GM12878 (cell line): ENCODE results near the gene PATL2. TPM values are rescaled to one million over a fixed set of nuclear protein-coding genes. Genes with fewer than 3 reads are reported as not detected.

Experiments
- ATAC-seq: fragments of 200-7000 bp; cut with Tn5 transposase; 3 replicates; pipeline ENCODE4 v1.9.1; 2020; ENCODE audit warnings: mild to moderate bottlenecking, moderate library complexity
- BruUV-seq: library from RNA; stranded (reverse); fragments of 400-500 nt; replicated peaks from 2 replicates; lab custom pipeline; 2021; lab: Mats Ljungman, UMichigan
- CTCF ChIA-PET: fragments of 300-600 bp; sonication (Branson Sonifier 250); formaldehyde crosslinking; extraction: SDS; loops from one replicate; lab custom pipeline; 2021; ENCODE audit warnings: inconsistent platforms; lab: Yijun Ruan, JAX
- POLR2A ChIA-PET: fragments of 350-600 bp; formaldehyde crosslinking; extraction: SDS; loops from one replicate; lab custom pipeline; 2021; ENCODE audit warnings: inconsistent platforms; lab: Charles Lee
- RAD21 ChIA-PET: fragments of 300-600 bp; sonication (Branson Sonifier 250); formaldehyde crosslinking; loops from one replicate; lab custom pipeline; 2023; ENCODE audit warnings: antibody characterized with exemption; ENCODE audit not compliant: unreplicated experiment; lab: Charles Lee
- SMC1A ChIA-PET: fragments of 300-600 bp; sonication (Branson Sonifier 250); formaldehyde crosslinking; loops from one replicate; lab custom pipeline; 2023; ENCODE audit not compliant: unreplicated experiment, uncharacterized antibody; lab: Charles Lee
- DNase-seq: peaks from one replicate; pipeline ENCODE4 v3.0.0-alpha.2; 2011; ENCODE audit warnings: low read depth, low spot score
- FAIRE-seq: peaks from 3 replicates; lab custom pipeline; 2011; peaks lifted over from hg19 to GRCh38; lab: Jason Lieb, UNC
- H2AFZ ChIP-seq: 2 replicates; pipeline ENCODE4 v1.6.0; 2011; ENCODE audit warnings: low read depth, low read length, control low read depth; ENCODE audit not compliant: control insufficient read depth
- H3K27ac ChIP-seq: 2 replicates; pipeline ENCODE4 v1.5.1; 2011; ENCODE audit warnings: control low read depth; ENCODE audit not compliant: control insufficient read depth, insufficient read depth
- H3K27me3 ChIP-seq, 2 experiments: replicated peaks in 1 of 2; 2 replicates each; pipeline versions ENCODE4 v1.6.0 to v1.6.1; 2011; ENCODE audit warnings: low read length in 1 of 2; ENCODE audit not compliant: control insufficient read depth in 2 of 2, insufficient read depth in 2 of 2
- H3K36me3 ChIP-seq, 2 experiments: 2 replicates each; pipeline ENCODE4 v1.5.1; 2011; ENCODE audit warnings: low read length in 1 of 2; ENCODE audit not compliant: control insufficient read depth in 2 of 2, insufficient read depth in 2 of 2
- H3K4me1 ChIP-seq: 2 replicates; pipeline ENCODE4 v1.6.1; 2011; ENCODE audit warnings: mild to moderate bottlenecking, low read length, moderate library complexity, mixed read lengths; ENCODE audit not compliant: control insufficient read depth, insufficient read depth
- H3K4me2 ChIP-seq: 2 replicates; pipeline ENCODE4 v1.6.0; 2011; ENCODE audit warnings: control low read depth; ENCODE audit not compliant: control insufficient read depth, insufficient read depth
- H3K4me3 ChIP-seq: fragments of 200-600 bp; sonication (generic); 2 replicates; pipeline ENCODE4 v1.5.1; 2016
- H3K79me2 ChIP-seq: 2 replicates; pipeline ENCODE4 v1.6.0; 2011; ENCODE audit warnings: low read length; ENCODE audit not compliant: control insufficient read depth, insufficient read depth
- H3K9ac ChIP-seq: 2 replicates; pipeline ENCODE4 v1.8.0; 2011; ENCODE audit warnings: low read length, control low read depth, mixed read lengths; ENCODE audit not compliant: control insufficient read depth, insufficient read depth
- H3K9me3 ChIP-seq: replicated peaks from 3 replicates; pipeline ENCODE4 v1.5.1; 2011; ENCODE audit warnings: mild to moderate bottlenecking, low read length; ENCODE audit not compliant: control insufficient read depth, insufficient read depth
- H4K20me1 ChIP-seq: 2 replicates; pipeline ENCODE4 v1.6.0; 2011; ENCODE audit not compliant: control insufficient read depth, insufficient read depth
- ASH2L ChIP-seq: fragments of 300-600, 200-600 bp; sonication (generic); IDR thresholded peaks from 2 replicates; pipeline ENCODE4 v1.6.1; 2017; ENCODE audit warnings: low read depth, mild to moderate bottlenecking, borderline replicate concordance
- BCL3 ChIP-seq: IDR thresholded peaks from 2 replicates; pipeline ENCODE4 v1.6.1; 2011; ENCODE audit warnings: borderline replicate concordance, low read depth, mild to moderate bottlenecking, moderate library complexity, low read length; ENCODE audit not compliant: insufficient read depth, poor library complexity, severe bottlenecking
- CHD2 ChIP-seq: IDR thresholded peaks from 2 replicates; pipeline ENCODE4 v1.6.1; 2011; ENCODE audit warnings: low read depth, low read length, improper control_type of control experiment, borderline replicate concordance
- E4F1 ChIP-seq: fragments of 450-650 bp; IDR thresholded peaks from 2 replicates; pipeline ENCODE4 v1.6.1; 2018; ENCODE audit warnings: borderline replicate concordance, mild to moderate bottlenecking; ENCODE audit not compliant: partially characterized antibody
- FOXM1 ChIP-seq: IDR thresholded peaks from 2 replicates; pipeline ENCODE4 v1.6.1; 2012; ENCODE audit warnings: low read depth, mild to moderate bottlenecking, inconsistent platforms, low read length, moderate library complexity
- JUND ChIP-seq: IDR thresholded peaks from 2 replicates; pipeline ENCODE4 v1.6.1; 2012; ENCODE audit warnings: low read depth, mild to moderate bottlenecking, low read length, improper control_type of control experiment, moderate library complexity
- KLF5 ChIP-seq: fragments of 450-650 bp; IDR thresholded peaks from 2 replicates; pipeline ENCODE4 v1.6.1; 2014; ENCODE audit warnings: mild to moderate bottlenecking; ENCODE audit not compliant: partially characterized antibody
- MAX ChIP-seq: IDR thresholded peaks from 2 replicates; pipeline ENCODE4 v1.6.1; 2012; ENCODE audit warnings: low read depth, low read length, improper control_type of control experiment
- NFIC ChIP-seq: IDR thresholded peaks from 2 replicates; pipeline ENCODE4 v1.6.1; 2012; ENCODE audit warnings: low read depth, mild to moderate bottlenecking, inconsistent platforms, low read length, moderate library complexity
- NFXL1 ChIP-seq: fragments of 450-650 bp; IDR thresholded peaks from 2 replicates; pipeline ENCODE4 v1.6.1; 2017; ENCODE audit warnings: antibody characterized with exemption, mild to moderate bottlenecking, borderline replicate concordance
- NR2C2 ChIP-seq: IDR thresholded peaks from 2 replicates; pipeline ENCODE4 v1.6.1; 2011; ENCODE audit warnings: borderline replicate concordance, low read depth; ENCODE audit not compliant: control insufficient read depth, insufficient read length
- PAX5 ChIP-seq: IDR thresholded peaks from 2 replicates; pipeline ENCODE4 v1.6.1; 2011; ENCODE audit warnings: low read depth, low read length, borderline replicate concordance
- PAX8 ChIP-seq: fragments of 450-650 bp; IDR thresholded peaks from 2 replicates; pipeline ENCODE4 v1.6.1; 2017; ENCODE audit warnings: mild to moderate bottlenecking, moderate library complexity
- RCOR1 ChIP-seq: conservative IDR thresholded peaks from 2 replicates; pipeline ENCODE4 v1.6.1; 2012; ENCODE audit warnings: low read depth, low read length, improper control_type of control experiment
- SRF ChIP-seq, 2 experiments: IDR thresholded peaks; 2 replicates each; pipeline ENCODE4 v1.6.1; 2011; ENCODE audit warnings: low read depth in 2 of 2, low read length in 2 of 2, mild to moderate bottlenecking in 1 of 2, moderate library complexity in 1 of 2
- YY1 ChIP-seq: IDR thresholded peaks from 2 replicates; pipeline ENCODE4 v1.6.1; 2011; ENCODE audit warnings: low read depth, mild to moderate bottlenecking, low read length
- ZBTB33 ChIP-seq: fragments of 450-650 bp; IDR thresholded peaks from 2 replicates; pipeline ENCODE4 v1.6.1; 2017; ENCODE audit warnings: mild to moderate bottlenecking
- in situ Hi-C: fragments of 300-500 bp; cut with MboI; formaldehyde crosslinking; loops from 9 replicates; pipeline ENCODE4 v1.14.3; 2018; ENCODE audit warnings: mixed read lengths
- intact Hi-C: fragments of 100-400 bp; cut with micrococcal nuclease; formaldehyde crosslinking; loops from one replicate; pipeline ENCODE4 v1.14.2; 2022; ENCODE audit not compliant: unreplicated experiment
- polyA plus RNA-seq, 11 experiments: library from polyadenylated mRNA; depleted of rRNA in 4 of 11; unstranded in 6 of 11; stranded (reverse) in 5 of 11; fragments of >200 nt; fragmentation: Nextera tagmentation in 4 of 11; fragmentation: Illumina TruSeq in 1 of 11; extraction: Ambion mirVana in 4 of 11; extraction: Trizol in 1 of 11; gene quantifications; 1 replicate in 1 of 11; 2 replicates in 10 of 11; pipeline versions ENCODE4 v1.2.1 to v1.2.3, GENCODE V29; 2011 to 2016; ENCODE audit warnings: inconsistent platforms in 2 of 11, missing spikeins in 2 of 11, low read depth in 1 of 11
- total RNA-seq, 4 experiments: library from RNA; depleted of rRNA in 3 of 4; stranded (reverse); fragments of >200 nt in 3 of 4; fragmentation: Illumina TruSeq in 1 of 4; extraction: Trizol in 1 of 4; gene quantifications; 2 replicates each; pipeline versions ENCODE4 v1.2.1 to v1.2.3, GENCODE V29; 2013 to 2021

PATL2 gene
- total and polyA plus RNA-seq, 10 of the 15 experiments (the other 5 are each of a cell fraction or from before 2014, with no cell fraction given) = 4.2 to 16.2 (median 12.1) TPM

DNA sequence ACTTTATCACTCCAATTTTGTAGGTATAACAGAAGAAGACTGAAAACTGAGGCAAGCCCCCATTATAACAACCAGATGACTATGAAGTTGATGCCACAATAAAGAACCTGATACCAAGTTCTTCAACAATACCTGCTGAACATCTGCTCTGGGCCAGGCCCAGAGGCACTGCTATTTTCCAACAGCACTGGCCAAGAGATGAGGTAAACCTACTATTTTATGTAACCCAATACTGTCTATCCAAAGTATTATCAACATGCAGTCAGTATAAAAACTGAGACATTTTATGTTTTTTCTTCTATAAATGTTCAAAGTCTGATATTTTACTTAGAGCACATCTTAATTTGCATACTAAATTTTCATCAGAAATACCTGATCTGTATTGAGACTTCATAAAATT is 53.7 kb downstream of the PATL2 start:
- ATAC-seq (no peak), DNase-seq (no peak), FAIRE-seq (no peak)
- no peak overlapping the region for H3K27ac ChIP-seq
- H3K9me3 ChIP-seq = no peaks in the 10 kb centered on the region
- H2AFZ ChIP-seq = no peak overlapping the region
- H3K36me3 ChIP-seq = peaks cover 0 to 8% of the 10 kb centered on the region in 2 experiments; a peak in 1 of 4 replicates
- no peaks in the 10 kb centered on the region for H3K27me3 ChIP-seq
- no peaks in the 10 kb centered on the region for H3K4me1 ChIP-seq
- CTCF ChIA-PET = interaction anchor here (0.5 to 4.0 kb wide), 6 partner anchors 33 to 81 kb away, joined by 3 to 18 read pairs (median 4); partner anchors contain the start of gene TRIM69
- POLR2A ChIA-PET = interaction anchor here (0.5 to 1.3 kb wide), 6 partner anchors 29 to 81 kb away, joined by 3 to 5 read pairs (median 4); partner anchors contain the start of gene TRIM69
- no peak overlapping the region for H3K4me3 ChIP-seq
- intact Hi-C loops = no loop called here
- no peaks in the 10 kb centered on the region for H4K20me1 ChIP-seq
- BruUV-seq = no TSS peak
- H3K4me2 ChIP-seq = no peak overlapping the region
- no peak for TF ChIP-seq RCOR1
- no peak for TF ChIP-seq NFXL1
- TF ChIP-seq NR2C2 = no peak
- no peak for TF ChIP-seq CHD2
- TF ChIP-seq PAX8 = no peak
- TF ChIP-seq YY1 = no peak
- no peak for TF ChIP-seq KLF5
- TF ChIP-seq E4F1 = no peak
- no peak for TF ChIP-seq ASH2L
- no peak for TF ChIP-seq BCL3
- no peak for TF ChIP-seq MAX
- no peak for TF ChIP-seq PAX5
- no peak for TF ChIP-seq SRF (IDR thresholded peaks at IDR 0.05; ENCODE audit: low read depth in 2 of 2, low read length in 2 of 2)
- TF ChIP-seq FOXM1 = no peak
- no peak for TF ChIP-seq NFIC
- TF ChIP-seq ZBTB33 = no peak
- no peak for TF ChIP-seq JUND
- no peak overlapping the region for H3K9ac ChIP-seq
- in situ Hi-C loops = no loop called here
- peaks cover 24% of the 10 kb centered on the region for H3K79me2 ChIP-seq
- RAD21 ChIA-PET = interaction anchor here (18.1 kb wide), 1 partner anchor 75 kb away, joined by 680 read pairs; the partner anchor contains the start of gene TRIM69
- SMC1A ChIA-PET = interaction anchor here (1.0 to 12.4 kb wide), 6 partner anchors 8 to 79 kb away, joined by 3 to 383 read pairs (median 4); partner anchors contain the start of gene TRIM69
